HCT116 (cell line): ENCODE data around the gene DIS3L. TPM values are rescaled to one million over a fixed set of nuclear protein-coding genes. Genes with fewer than 3 reads are reported as not detected.

ENCODE experiments used
- ATAC-seq: fragments of 200-7000 bp; cut with Tn5 transposase; 2 replicates; pipeline ENCODE4 v1.9.1; 2020; ENCODE audit warnings: mild to moderate bottlenecking, moderate library complexity
- BruUV-seq: library from RNA; stranded (reverse); fragments of 400-500 nt; replicated peaks from 2 replicates; lab custom pipeline; 2021; lab: Mats Ljungman, UMichigan
- CTCF ChIA-PET: fragments of 300-600 bp; sonication (Branson Sonifier 250); formaldehyde crosslinking; loops from one replicate; lab custom pipeline; 2021; ENCODE audit warnings: antibody characterized with exemption; lab: Charles Lee
- POLR2A ChIA-PET: fragments of 300-600, 350-600 bp; sonication (Branson Sonifier 250); formaldehyde crosslinking; loops from one replicate; lab custom pipeline; 2021; ENCODE audit warnings: antibody characterized with exemption; lab: Charles Lee
- RAD21 ChIA-PET, 2 experiments: fragments of 300-600 bp; sonication (Branson Sonifier 250); formaldehyde crosslinking; loops; one replicate each; lab custom pipeline; 2023; ENCODE audit warnings: low total read pairs in 2 of 2; ENCODE audit not compliant: uncharacterized antibody in 2 of 2, unreplicated experiment in 2 of 2, low non-redundant PET in 1 of 2; lab: Charles Lee
- DNase-seq: peaks from one replicate; pipeline ENCODE4 v3.0.0-alpha.2; 2010; ENCODE audit warnings: low read depth, low spot score
- H2AFZ ChIP-seq: fragments of 200-600 bp; shearing (Covaris generic), sonication (generic); 2 replicates; pipeline ENCODE4 v1.6.1; 2017; ENCODE audit warnings: low read depth, mixed run types, mixed read lengths, antibody characterized with exemption, low read length; ENCODE audit not compliant: poor library complexity, severe bottlenecking
- H3K27ac ChIP-seq: 2 replicates; pipeline ENCODE4 v1.5.1; 2012; ENCODE audit warnings: low read depth, low read length
- H3K27me3 ChIP-seq: fragments of 200-600 bp; sonication (generic); 2 replicates; pipeline ENCODE4 v1.6.1; 2016; ENCODE audit warnings: mixed run types, low read length, mixed read lengths; ENCODE audit not compliant: insufficient read depth
- H3K36me3 ChIP-seq, 2 experiments: fragments of 200-500 bp in 1 of 2; fragments of 200-600 bp in 1 of 2; sonication (Bioruptor generic) in 1 of 2; sonication (generic) in 1 of 2; 2 replicates each; pipeline versions ENCODE4 v1.5.1 to v1.6.1; 2014 to 2016; ENCODE audit warnings: low read length in 2 of 2, inconsistent platforms in 1 of 2, mixed read lengths in 1 of 2, mixed run types in 1 of 2; ENCODE audit not compliant: insufficient read depth in 2 of 2, control insufficient read depth in 1 of 2
- H3K4me1 ChIP-seq, 2 experiments: fragments of 200-600 bp in 1 of 2; sonication (generic) in 1 of 2; 2 replicates each; pipeline versions ENCODE4 v1.5.1 to v1.6.1; 2012 to 2017; ENCODE audit warnings: low read length in 2 of 2, inconsistent platforms in 1 of 2, mild to moderate bottlenecking in 1 of 2, mixed read lengths in 1 of 2, mixed run types in 1 of 2, moderate library complexity in 1 of 2; ENCODE audit not compliant: insufficient read depth in 2 of 2, control insufficient read depth in 1 of 2
- H3K4me2 ChIP-seq: fragments of 200-600 bp; sonication (generic); 2 replicates; pipeline ENCODE4 v1.6.1; 2017; ENCODE audit warnings: mixed run types, low read length, mixed read lengths
- H3K4me3 ChIP-seq, 2 experiments: fragments of 200-600 bp in 1 of 2; sonication (generic) in 1 of 2; replicated peaks in 1 of 2; 2 replicates each; pipeline ENCODE4 v1.5.1; 2011 to 2016; ENCODE audit warnings: low read length in 2 of 2, control low read depth in 1 of 2, low read depth in 1 of 2, mild to moderate bottlenecking in 1 of 2, mixed read lengths in 1 of 2, mixed run types in 1 of 2
- H3K79me2 ChIP-seq: fragments of 200-600 bp; sonication (generic); 2 replicates; pipeline ENCODE4 v1.6.1; 2017; ENCODE audit warnings: mild to moderate bottlenecking, mixed run types, low read length, moderate library complexity, mixed read lengths; ENCODE audit not compliant: insufficient read depth
- H3K9ac ChIP-seq: fragments of 200-600 bp; sonication (generic); 2 replicates; pipeline ENCODE4 v1.6.1; 2016; ENCODE audit warnings: low read length, mixed read lengths
- H3K9me2 ChIP-seq: fragments of 200-600 bp; sonication (generic), shearing (Covaris generic); 2 replicates; pipeline ENCODE4 v1.6.1; 2017; ENCODE audit warnings: mixed run types, mild to moderate bottlenecking, moderate library complexity; ENCODE audit not compliant: insufficient read depth
- H3K9me3 ChIP-seq, 2 experiments: fragments of 200-500 bp in 1 of 2; fragments of 200-600 bp in 1 of 2; sonication (Bioruptor generic) in 1 of 2; sonication (generic) in 1 of 2; 2 replicates each; pipeline ENCODE4 v1.6.1; 2014 to 2017; ENCODE audit warnings: low read length in 2 of 2, mixed read lengths in 2 of 2, inconsistent platforms in 1 of 2, low read depth in 1 of 2, mild to moderate bottlenecking in 1 of 2, mixed run types in 1 of 2, moderate library complexity in 1 of 2; ENCODE audit not compliant: control insufficient read depth in 1 of 2, insufficient read depth in 1 of 2
- H4K20me1 ChIP-seq: fragments of 200-600 bp; sonication (generic), shearing (Covaris generic); 2 replicates; pipeline ENCODE4 v1.6.1; 2017; ENCODE audit warnings: mixed run types, mild to moderate bottlenecking, moderate library complexity; ENCODE audit not compliant: insufficient read depth
- ELF1 ChIP-seq: IDR thresholded peaks from 2 replicates; pipeline ENCODE4 v1.6.1; 2012; ENCODE audit warnings: low read depth, borderline replicate concordance
- FOSL1 ChIP-seq: IDR thresholded peaks from 2 replicates; pipeline ENCODE4 v1.6.1; 2012; ENCODE audit warnings: low read depth
- RAD21 ChIP-seq: IDR thresholded peaks from 2 replicates; pipeline ENCODE4 v1.6.1; 2012; ENCODE audit warnings: low read depth, mild to moderate bottlenecking
- SIN3A ChIP-seq: IDR thresholded peaks from 2 replicates; pipeline ENCODE4 v1.6.1; 2012; ENCODE audit warnings: low read depth
- SP1 ChIP-seq: IDR thresholded peaks from 2 replicates; pipeline ENCODE4 v1.6.1; 2012; ENCODE audit warnings: low read depth
- TCF7L2 ChIP-seq: IDR thresholded peaks from 2 replicates; pipeline ENCODE4 v1.7.0; 2011; ENCODE audit warnings: borderline replicate concordance, inconsistent platforms; ENCODE audit not compliant: insufficient read depth, insufficient read length; ENCODE audit errors: extremely low read depth
- YY1 ChIP-seq: IDR thresholded peaks from 2 replicates; pipeline ENCODE4 v1.6.1; 2011; ENCODE audit warnings: low read length, low read depth, moderate library complexity, mild to moderate bottlenecking; ENCODE audit not compliant: insufficient replicate concordance; ENCODE audit errors: extremely low read depth
- ZNF274 ChIP-seq: fragments of 200-500 bp; sonication (Bioruptor generic); IDR thresholded peaks from 2 replicates; pipeline ENCODE4 v1.6.1; 2014; ENCODE audit warnings: mild to moderate bottlenecking, low read depth, low read length, inconsistent platforms
- intact Hi-C: fragments of 100-400 bp; cut with micrococcal nuclease; formaldehyde crosslinking; loops from 2 replicates; pipeline ENCODE4 v1.10.0; 2022
- total RNA-seq: library from RNA; stranded (reverse); gene quantifications from one replicate; pipeline ENCODE4 v1.2.1, GENCODE V29; 2021; ENCODE audit not compliant: unreplicated experiment
- TF ChIP-seq, protein P1 (sequence below), 3 experiments: fragments of 200-600 bp in 1 of 3; sonication (generic) in 1 of 3; IDR thresholded peaks in 2 of 3; conservative IDR thresholded peaks in 1 of 3; 2 replicates each; pipeline ENCODE4 v1.5.1; 2012 to 2017; ENCODE audit warnings: low read depth in 2 of 3, low read length in 2 of 3, antibody characterized with exemption in 1 of 3, borderline replicate concordance in 1 of 3, control low read depth in 1 of 3, mild to moderate bottlenecking in 1 of 3, mixed read lengths in 1 of 3, mixed run types in 1 of 3, moderate library complexity in 1 of 3; ENCODE audit not compliant: insufficient read depth in 1 of 3
- TF ChIP-seq, protein P2 (sequence below): IDR thresholded peaks from 2 replicates; pipeline ENCODE4 v1.6.1; 2012

Gene DIS3L
- total RNA-seq, 1 experiment from 2014 or later, result 32.2 TPM

DNA sequence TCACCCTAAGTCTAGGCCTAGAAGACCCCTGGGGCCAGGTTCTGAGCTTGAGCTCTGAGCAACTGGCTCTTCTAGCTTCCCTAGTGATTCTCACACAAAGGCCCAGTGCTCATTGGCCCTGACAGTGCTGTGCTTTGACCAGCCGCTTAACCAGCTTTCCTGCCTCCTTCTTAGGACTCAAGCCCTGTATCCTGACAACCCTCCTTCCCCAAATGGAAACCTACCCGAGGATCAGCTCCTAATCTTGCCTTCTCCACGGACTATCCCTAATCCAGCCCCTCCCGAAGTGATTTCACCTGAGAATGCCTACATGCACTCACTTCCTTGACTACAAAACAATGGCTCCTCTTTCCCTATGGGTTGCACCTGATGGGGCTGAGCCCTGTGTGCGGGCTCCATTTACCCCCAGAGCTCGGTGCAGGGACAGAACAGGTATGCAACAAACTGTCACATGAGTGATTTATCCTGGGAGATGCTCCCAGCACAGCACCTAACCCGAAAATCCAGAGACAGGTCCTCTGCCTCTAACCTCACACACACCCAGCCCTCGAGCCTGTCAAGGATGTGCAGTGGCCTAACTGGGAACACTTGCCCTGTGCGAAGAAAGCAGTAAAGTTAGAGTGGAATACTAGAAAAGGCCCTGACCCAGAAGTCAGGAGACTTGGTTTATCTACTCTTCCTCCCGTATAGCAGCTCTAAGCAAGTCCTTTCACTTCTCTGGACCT, 42.1 kb upstream of the DIS3L start:
- Histone ChIP-seq H3K9me3 (no peaks in the 10 kb centered on the region), H3K4me2 (no peak overlapping the region), H3K36me3 (no peaks in the 10 kb centered on the region), H3K27ac (no peak overlapping the region), H3K9ac (no peak overlapping the region), H3K9me2 (no peaks in the 10 kb centered on the region), H2AFZ (no peak overlapping the region), H4K20me1 (no peaks in the 10 kb centered on the region), H3K4me1 (peaks cover 0 to 20% of the 10 kb centered on the region in 2 experiments; a peak in 2 of 4 replicates), H3K27me3 (no peaks in the 10 kb centered on the region), H3K79me2 (no peaks in the 10 kb centered on the region), H3K4me3 (no peak overlapping the region)
- DNase-seq, result no peak
- BruUV-seq, result no TSS peak
- TF ChIP-seq SP1 (no peak), FOSL1 (no peak), ELF1 (no peak), TCF7L2 (no peak), SIN3A (no peak), YY1 (no peak)
- CTCF ChIA-PET, result no interaction called here
- ATAC-seq, result no peak
- intact Hi-C loops, result loop anchor here (5.0 kb wide), 1 partner anchor 36 kb away; no protein-coding TSS in a partner anchor
- POLR2A ChIA-PET, result interaction anchor here (1.3 kb wide), 1 partner anchor 10 kb away, joined by 3 read pairs; no protein-coding TSS in a partner anchor
- RAD21 ChIA-PET, result no interaction called here

DNA sequence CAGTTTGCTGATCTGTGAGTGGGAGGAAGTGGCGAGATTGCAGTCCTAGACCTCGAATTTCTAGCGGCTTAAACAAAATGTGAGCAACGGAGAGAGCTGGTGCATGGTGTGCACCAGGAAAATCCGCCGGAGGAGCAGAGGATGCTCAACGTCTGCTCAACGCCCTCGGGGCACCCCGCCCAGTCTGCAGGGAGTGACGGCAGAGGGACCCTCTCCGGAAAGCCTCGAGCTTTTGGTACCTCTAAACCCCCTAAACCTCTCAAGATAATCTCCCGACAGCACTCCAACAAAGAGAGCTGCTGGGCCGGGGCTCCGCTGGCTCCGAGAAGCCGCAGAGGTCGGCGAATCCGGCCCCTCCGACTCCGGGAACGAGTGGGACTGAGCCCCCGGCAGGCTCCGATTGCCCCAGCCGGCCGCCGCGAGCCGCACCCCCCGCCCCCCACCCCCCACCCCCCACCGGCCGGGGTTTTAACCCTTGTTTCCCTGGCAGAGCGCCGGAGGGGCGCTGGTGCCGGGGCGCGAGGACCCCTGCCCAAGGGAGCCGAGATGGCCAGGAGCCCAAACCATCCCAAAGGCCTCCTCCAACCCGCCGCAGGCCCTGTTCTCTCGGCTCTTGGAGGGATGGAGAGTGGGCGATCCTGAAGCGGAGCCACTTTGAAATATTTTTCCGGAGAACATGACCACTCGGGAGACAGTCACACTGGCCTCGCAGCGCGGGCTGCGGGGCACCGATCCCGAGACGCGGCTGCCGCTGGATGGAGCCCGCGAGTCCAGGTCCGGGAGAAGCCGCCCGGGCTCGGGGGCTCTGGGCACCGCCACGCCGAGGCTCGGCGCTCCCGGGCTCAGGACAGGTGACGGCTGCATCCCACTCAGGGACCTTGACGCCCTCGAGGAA, 41.3 kb upstream of the DIS3L start:
- TF ChIP-seq RAD21 (peak; percentile 57), ZNF274 (no peak), YY1 (no peak)
- TF ChIP-seq, protein P1, sequence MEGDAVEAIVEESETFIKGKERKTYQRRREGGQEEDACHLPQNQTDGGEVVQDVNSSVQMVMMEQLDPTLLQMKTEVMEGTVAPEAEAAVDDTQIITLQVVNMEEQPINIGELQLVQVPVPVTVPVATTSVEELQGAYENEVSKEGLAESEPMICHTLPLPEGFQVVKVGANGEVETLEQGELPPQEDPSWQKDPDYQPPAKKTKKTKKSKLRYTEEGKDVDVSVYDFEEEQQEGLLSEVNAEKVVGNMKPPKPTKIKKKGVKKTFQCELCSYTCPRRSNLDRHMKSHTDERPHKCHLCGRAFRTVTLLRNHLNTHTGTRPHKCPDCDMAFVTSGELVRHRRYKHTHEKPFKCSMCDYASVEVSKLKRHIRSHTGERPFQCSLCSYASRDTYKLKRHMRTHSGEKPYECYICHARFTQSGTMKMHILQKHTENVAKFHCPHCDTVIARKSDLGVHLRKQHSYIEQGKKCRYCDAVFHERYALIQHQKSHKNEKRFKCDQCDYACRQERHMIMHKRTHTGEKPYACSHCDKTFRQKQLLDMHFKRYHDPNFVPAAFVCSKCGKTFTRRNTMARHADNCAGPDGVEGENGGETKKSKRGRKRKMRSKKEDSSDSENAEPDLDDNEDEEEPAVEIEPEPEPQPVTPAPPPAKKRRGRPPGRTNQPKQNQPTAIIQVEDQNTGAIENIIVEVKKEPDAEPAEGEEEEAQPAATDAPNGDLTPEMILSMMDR (IDR thresholded peaks at IDR 0.05 in 2 of 3, conservative IDR thresholded peaks at IDR 0.05 in 1 of 3; ENCODE audit: borderline replicate concordance in 1 of 3, insufficient read depth in 1 of 3, low read depth in 2 of 3, low read length in 2 of 3), result peak; percentile 54 to 89 (median 70); a peak in 5 of 6 replicates
- TF ChIP-seq, protein P2, sequence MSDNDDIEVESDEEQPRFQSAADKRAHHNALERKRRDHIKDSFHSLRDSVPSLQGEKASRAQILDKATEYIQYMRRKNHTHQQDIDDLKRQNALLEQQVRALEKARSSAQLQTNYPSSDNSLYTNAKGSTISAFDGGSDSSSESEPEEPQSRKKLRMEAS, result peak; percentile 47; the same call in 1 of the 2 replicates
- H3K27ac ChIP-seq, result no peak overlapping the region
- H2AFZ ChIP-seq, result peak overlapping the region; percentile 95
- peak overlapping the region; percentile 65 to 78 for H3K4me3 ChIP-seq
- POLR2A ChIA-PET, result no interaction called here
- no peaks in the 10 kb centered on the region for H3K9me3 ChIP-seq
- intact Hi-C loops, result loop anchor here (2.0 to 5.0 kb wide), 2 partner anchors 35 to 247 kb away; no protein-coding TSS in a partner anchor
- H3K79me2 ChIP-seq, result no peaks in the 10 kb centered on the region
- H3K9ac ChIP-seq, result peak overlapping the region; percentile 58
- no peaks in the 10 kb centered on the region for H3K9me2 ChIP-seq
- peaks cover 0 to 20% of the 10 kb centered on the region in 2 experiments; a peak in 2 of 4 replicates for H3K4me1 ChIP-seq
- peak; percentile 27 for DNase-seq
- peak; percentile 87 for ATAC-seq
- H3K4me2 ChIP-seq, result peak overlapping the region; percentile 100
- H3K36me3 ChIP-seq, result no peaks in the 10 kb centered on the region
- CTCF ChIA-PET, result no interaction called here
- BruUV-seq, result no TSS peak
- no peaks in the 10 kb centered on the region for H4K20me1 ChIP-seq
- RAD21 ChIA-PET, result no interaction called here
- peaks cover 3% of the 10 kb centered on the region; the same call in 1 of the 2 replicates for H3K27me3 ChIP-seq
